ENCODE data around the gene NCOA5.

- TF ChIP-seq CTCF (IDR thresholded peaks at IDR 0.05) (no peak), JUN (CRISPR knock-in tag; IDR thresholded peaks at IDR 0.05) (no peak), NR2C2 (CRISPR knock-in tag; IDR thresholded peaks at IDR 0.05) (no peak), CREB1 (CRISPR knock-in tag; IDR thresholded peaks at IDR 0.05) (no peak), ZNF263 (CRISPR knock-in tag; IDR thresholded peaks at IDR 0.05; ENCODE audit: low read depth) (no peak), IRF1 (CRISPR knock-in tag; IDR thresholded peaks at IDR 0.05) (no peak), ZNF232 (CRISPR knock-in tag; IDR thresholded peaks at IDR 0.05) (no peak), OVOL2 (CRISPR knock-in tag; IDR thresholded peaks at IDR 0.05; ENCODE audit: borderline replicate concordance) (no peak), KAT7 (CRISPR knock-in tag; IDR thresholded peaks at IDR 0.05; ENCODE audit: borderline replicate concordance) (no peak), USF2 (CRISPR knock-in tag; IDR thresholded peaks at IDR 0.05) (no peak)
- TF ChIP-seq, protein P1, sequence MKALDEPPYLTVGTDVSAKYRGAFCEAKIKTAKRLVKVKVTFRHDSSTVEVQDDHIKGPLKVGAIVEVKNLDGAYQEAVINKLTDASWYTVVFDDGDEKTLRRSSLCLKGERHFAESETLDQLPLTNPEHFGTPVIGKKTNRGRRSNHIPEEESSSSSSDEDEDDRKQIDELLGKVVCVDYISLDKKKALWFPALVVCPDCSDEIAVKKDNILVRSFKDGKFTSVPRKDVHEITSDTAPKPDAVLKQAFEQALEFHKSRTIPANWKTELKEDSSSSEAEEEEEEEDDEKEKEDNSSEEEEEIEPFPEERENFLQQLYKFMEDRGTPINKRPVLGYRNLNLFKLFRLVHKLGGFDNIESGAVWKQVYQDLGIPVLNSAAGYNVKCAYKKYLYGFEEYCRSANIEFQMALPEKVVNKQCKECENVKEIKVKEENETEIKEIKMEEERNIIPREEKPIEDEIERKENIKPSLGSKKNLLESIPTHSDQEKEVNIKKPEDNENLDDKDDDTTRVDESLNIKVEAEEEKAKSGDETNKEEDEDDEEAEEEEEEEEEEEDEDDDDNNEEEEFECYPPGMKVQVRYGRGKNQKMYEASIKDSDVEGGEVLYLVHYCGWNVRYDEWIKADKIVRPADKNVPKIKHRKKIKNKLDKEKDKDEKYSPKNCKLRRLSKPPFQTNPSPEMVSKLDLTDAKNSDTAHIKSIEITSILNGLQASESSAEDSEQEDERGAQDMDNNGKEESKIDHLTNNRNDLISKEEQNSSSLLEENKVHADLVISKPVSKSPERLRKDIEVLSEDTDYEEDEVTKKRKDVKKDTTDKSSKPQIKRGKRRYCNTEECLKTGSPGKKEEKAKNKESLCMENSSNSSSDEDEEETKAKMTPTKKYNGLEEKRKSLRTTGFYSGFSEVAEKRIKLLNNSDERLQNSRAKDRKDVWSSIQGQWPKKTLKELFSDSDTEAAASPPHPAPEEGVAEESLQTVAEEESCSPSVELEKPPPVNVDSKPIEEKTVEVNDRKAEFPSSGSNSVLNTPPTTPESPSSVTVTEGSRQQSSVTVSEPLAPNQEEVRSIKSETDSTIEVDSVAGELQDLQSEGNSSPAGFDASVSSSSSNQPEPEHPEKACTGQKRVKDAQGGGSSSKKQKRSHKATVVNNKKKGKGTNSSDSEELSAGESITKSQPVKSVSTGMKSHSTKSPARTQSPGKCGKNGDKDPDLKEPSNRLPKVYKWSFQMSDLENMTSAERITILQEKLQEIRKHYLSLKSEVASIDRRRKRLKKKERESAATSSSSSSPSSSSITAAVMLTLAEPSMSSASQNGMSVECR (CRISPR knock-in tag; IDR thresholded peaks at IDR 0.05; ENCODE audit: borderline replicate concordance) = no peak
- TF ChIP-seq, protein P2, sequence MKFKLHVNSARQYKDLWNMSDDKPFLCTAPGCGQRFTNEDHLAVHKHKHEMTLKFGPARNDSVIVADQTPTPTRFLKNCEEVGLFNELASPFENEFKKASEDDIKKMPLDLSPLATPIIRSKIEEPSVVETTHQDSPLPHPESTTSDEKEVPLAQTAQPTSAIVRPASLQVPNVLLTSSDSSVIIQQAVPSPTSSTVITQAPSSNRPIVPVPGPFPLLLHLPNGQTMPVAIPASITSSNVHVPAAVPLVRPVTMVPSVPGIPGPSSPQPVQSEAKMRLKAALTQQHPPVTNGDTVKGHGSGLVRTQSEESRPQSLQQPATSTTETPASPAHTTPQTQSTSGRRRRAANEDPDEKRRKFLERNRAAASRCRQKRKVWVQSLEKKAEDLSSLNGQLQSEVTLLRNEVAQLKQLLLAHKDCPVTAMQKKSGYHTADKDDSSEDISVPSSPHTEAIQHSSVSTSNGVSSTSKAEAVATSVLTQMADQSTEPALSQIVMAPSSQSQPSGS (CRISPR knock-in tag; IDR thresholded peaks at IDR 0.05; ENCODE audit: borderline replicate concordance, low read depth) = no peak
Observed at GRCh38 chr20:46101957-46102356, 12.2 kb upstream of the NCOA5 start.
